GM12872 (cell line): ENCODE data around the gene TMEM179.

ENCODE experiments used
- CTCF ChIP-seq: IDR thresholded peaks from 3 replicates; pipeline ENCODE4 v1.5.1; 2011; ENCODE audit warnings: low read depth, mild to moderate bottlenecking, low read length, moderate library complexity; ENCODE audit not compliant: insufficient read depth

TMEM179 gene

GRCh38 chr14:104552738-104553125 is 51.8 kb downstream of the TMEM179 start:
- no peak for TF ChIP-seq CTCF

- TF ChIP-seq CTCF: no peak
Observed at GRCh38 chr14:104551851-104552737, 52.5 kb downstream of the TMEM179 start.

GRCh38 chr14:104550861-104551728 is 53.5 kb downstream of the TMEM179 start:
- TF ChIP-seq CTCF: no peak

- TF ChIP-seq CTCF: no peak
Observed at GRCh38 chr14:104550340-104550860, 54.2 kb downstream of the TMEM179 start.

- no peak for TF ChIP-seq CTCF
Observed at GRCh38 chr14:104549536-104550339, 54.8 kb downstream of the TMEM179 start.

GRCh38 chr14:104548802-104549535 is 55.6 kb downstream of the TMEM179 start:
- TF ChIP-seq CTCF: no peak
